Hepatocyte (in vitro differentiated cells): ENCODE results near the gene BRS3.

Experiments used
- EZH2 ChIP-seq: fragments of 200-600 bp; sonication (generic); IDR thresholded peaks from 2 replicates; pipeline ENCODE4 v1.6.1; 2016; ENCODE audit warnings: antibody characterized with exemption, mild to moderate bottlenecking, borderline replicate concordance
- EZH2phosphoT487 ChIP-seq: fragments of 200-600 bp; sonication (generic); IDR thresholded peaks from one replicate; pipeline ENCODE4 v1.6.1; 2018; ENCODE audit warnings: antibody characterized with exemption, mild to moderate bottlenecking, low read depth, moderate library complexity; ENCODE audit not compliant: unreplicated experiment, severe bottlenecking
- TF ChIP-seq, protein P1 (sequence below): fragments of 200-600 bp; sonication (generic); IDR thresholded peaks from 2 replicates; pipeline ENCODE4 v1.5.1; 2016; ENCODE audit warnings: antibody characterized with exemption, mild to moderate bottlenecking; ENCODE audit not compliant: poor library complexity

DNA sequence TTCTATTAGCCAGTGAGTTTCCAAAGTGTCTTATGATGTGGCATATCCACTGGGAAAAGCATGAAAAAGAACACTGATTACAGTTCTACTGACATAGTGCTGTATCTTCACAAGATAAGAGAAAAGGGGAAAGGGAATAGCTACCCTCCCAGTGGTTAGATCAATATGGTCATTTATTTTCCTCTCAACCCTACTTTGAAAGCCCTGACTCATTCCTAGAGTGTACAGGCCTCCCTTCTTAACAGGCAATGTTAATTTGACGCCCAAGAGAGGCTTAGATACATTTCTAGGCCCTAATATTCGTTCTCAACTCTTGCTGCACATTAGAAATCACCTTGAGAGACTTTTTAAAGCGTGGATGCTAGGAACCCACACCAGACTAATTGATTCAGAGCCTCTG, 20.4 kb upstream of the BRS3 start:
- TF ChIP-seq, protein P1, sequence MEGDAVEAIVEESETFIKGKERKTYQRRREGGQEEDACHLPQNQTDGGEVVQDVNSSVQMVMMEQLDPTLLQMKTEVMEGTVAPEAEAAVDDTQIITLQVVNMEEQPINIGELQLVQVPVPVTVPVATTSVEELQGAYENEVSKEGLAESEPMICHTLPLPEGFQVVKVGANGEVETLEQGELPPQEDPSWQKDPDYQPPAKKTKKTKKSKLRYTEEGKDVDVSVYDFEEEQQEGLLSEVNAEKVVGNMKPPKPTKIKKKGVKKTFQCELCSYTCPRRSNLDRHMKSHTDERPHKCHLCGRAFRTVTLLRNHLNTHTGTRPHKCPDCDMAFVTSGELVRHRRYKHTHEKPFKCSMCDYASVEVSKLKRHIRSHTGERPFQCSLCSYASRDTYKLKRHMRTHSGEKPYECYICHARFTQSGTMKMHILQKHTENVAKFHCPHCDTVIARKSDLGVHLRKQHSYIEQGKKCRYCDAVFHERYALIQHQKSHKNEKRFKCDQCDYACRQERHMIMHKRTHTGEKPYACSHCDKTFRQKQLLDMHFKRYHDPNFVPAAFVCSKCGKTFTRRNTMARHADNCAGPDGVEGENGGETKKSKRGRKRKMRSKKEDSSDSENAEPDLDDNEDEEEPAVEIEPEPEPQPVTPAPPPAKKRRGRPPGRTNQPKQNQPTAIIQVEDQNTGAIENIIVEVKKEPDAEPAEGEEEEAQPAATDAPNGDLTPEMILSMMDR: no peak
- no peak for TF ChIP-seq EZH2
- TF ChIP-seq EZH2phosphoT487: no peak
